Gastrocnemius medialis (tissue), 4 donors: Measurements from ENCODE around the gene USP24. TPM values are rescaled to one million over a fixed set of nuclear protein-coding genes. Genes with fewer than 3 reads are reported as not detected.
"Not testable (repeated sequence)": the region's sequence is repeated elsewhere in the genome, so short reads cannot be mapped to it uniquely, and the experiment has no call there.

Source experiments
- ATAC-seq, 2 donors: fragments of 150-250 bp; one replicate each; pipeline ENCODE4 v1.9.1; 2016
- DNase-seq, 2 donors: peaks; one replicate each; pipeline ENCODE4 v3.0.0-alpha.2; 2019
- H3K27ac ChIP-seq, 4 donors: fragments of 200-600 bp; sonication (generic); 1 replicate in 1 of 4; 2 replicates in 3 of 4; pipeline ENCODE4 v1.5.1; 2016 to 2018; ENCODE audit warnings: mild to moderate bottlenecking in 2 of 4, moderate library complexity in 1 of 4
- H3K27me3 ChIP-seq, 3 donors: fragments of 200-600 bp; sonication (generic) in 2 of 3; 1 replicate in 1 of 3; 2 replicates in 2 of 3; pipeline versions ENCODE4 v1.5.1 to v1.6.0; 2016 to 2019; ENCODE audit warnings: mild to moderate bottlenecking in 1 of 3, moderate library complexity in 1 of 3
- H3K36me3 ChIP-seq, 2 donors: fragments of 200-600 bp; sonication (generic) in 1 of 2; one replicate each; pipeline ENCODE4 v1.5.1; 2017 to 2018
- H3K4me1 ChIP-seq, 2 donors: fragments of 200-600 bp; sonication (generic) in 1 of 2; one replicate each; pipeline ENCODE4 v1.5.1; 2016 to 2017; ENCODE audit warnings: mild to moderate bottlenecking in 2 of 2
- H3K4me3 ChIP-seq, 4 donors: fragments of 200-600 bp; sonication (generic) in 3 of 4; 1 replicate in 1 of 4; 2 replicates in 3 of 4; pipeline ENCODE4 v1.5.1; 2016 to 2019; ENCODE audit warnings: mild to moderate bottlenecking in 2 of 4
- H3K9me3 ChIP-seq, 3 donors: fragments of 200-600 bp; sonication (generic) in 2 of 3; 1 replicate in 1 of 3; 2 replicates in 2 of 3; pipeline ENCODE4 v1.5.1; 2016 to 2019
- CTCF ChIP-seq, 5 experiments: fragments of 450-650 bp in 3 of 5; fragments of 200-600 bp in 2 of 5; sonication (generic) in 2 of 5; IDR thresholded peaks in 4 of 5; conservative IDR thresholded peaks in 1 of 5; 1 replicate in 4 of 5; 2 replicates in 1 of 5; pipeline ENCODE4 v1.5.1; 2016 to 2019; ENCODE audit warnings: antibody characterized with exemption in 5 of 5, mild to moderate bottlenecking in 3 of 5, moderate library complexity in 3 of 5
- POLR2A ChIP-seq, 2 donors: fragments of 450-650 bp; IDR thresholded peaks; one replicate each; pipeline ENCODE4 v1.6.1; 2017; ENCODE audit warnings: antibody characterized with exemption in 2 of 2, mild to moderate bottlenecking in 2 of 2, moderate library complexity in 2 of 2
- in situ Hi-C, 4 donors: fragments of 200-750 bp; cut with MboI; loops; one replicate each; pipeline versions ENCODE4 v1.15.0 to v1.8.0; 2017; ENCODE audit warnings: low sequenced_read_pairs in 4 of 4
- intact Hi-C: fragments of 100-400 bp; cut with DNase I; formaldehyde crosslinking; loops from one replicate; pipeline ENCODE4 v1.15.1; 2023; ENCODE audit warnings: low total_unique reads
- total RNA-seq, 4 donors: library from RNA; depleted of rRNA; stranded (reverse); fragments of >200 nt; gene quantifications; one replicate each; pipeline versions ENCODE4 v1.1.0 to v1.2.3, GENCODE V29; 2016

USP24 gene
- total RNA-seq, 4 donors from 2014 or later: 77.3 to 102 (median 90.8) TPM

GRCh38 chr1:55209247-55209646, 5.9 kb downstream of the USP24 start:
- Histone ChIP-seq H3K9me3 (no peaks in the 10 kb centered on the region), H3K4me3 (no peak overlapping the region), H3K27ac (peak overlapping the region; percentile 97 to 100 (median 99)), H3K36me3 (no peaks in the 10 kb centered on the region), H3K27me3 (no peaks in the 10 kb centered on the region), H3K4me1 (peaks cover 62 to 87% of the 10 kb centered on the region in 2 donors)
- ATAC-seq (peak; percentile 29 to 40), DNase-seq (no peak)
- TF ChIP-seq CTCF (IDR thresholded peaks at IDR 0.05 in 4 of 5, conservative IDR thresholded peaks at IDR 0.05 in 1 of 5) (no peak), POLR2A (IDR thresholded peaks at IDR 0.05) (no peak)
- intact Hi-C loops: no loop called here
- in situ Hi-C loops: no loop called here

GRCh38 chr1:55206210-55206609, 9.0 kb downstream of the USP24 start:
- DNase-seq (no peak), ATAC-seq (peak in 1 of 2 donors; percentile 25)
- no peak overlapping the region for H3K4me3 ChIP-seq
- H3K9me3 ChIP-seq: no peaks in the 10 kb centered on the region
- no peaks in the 10 kb centered on the region for H3K27me3 ChIP-seq
- TF ChIP-seq POLR2A (IDR thresholded peaks at IDR 0.05) (no peak), CTCF (IDR thresholded peaks at IDR 0.05 in 4 of 5, conservative IDR thresholded peaks at IDR 0.05 in 1 of 5) (no peak)
- intact Hi-C loops (no loop called here), in situ Hi-C loops (no loop called here)
- peak overlapping the region; percentile 58 to 99 (median 78) for H3K27ac ChIP-seq
- H3K36me3 ChIP-seq: no peaks in the 10 kb centered on the region
- peaks cover 68 to 79% of the 10 kb centered on the region in 2 donors for H3K4me1 ChIP-seq

GRCh38 chr1:55204997-55205396, 10.2 kb downstream of the USP24 start:
- Histone ChIP-seq H3K36me3 (no peaks in the 10 kb centered on the region), H3K27ac (peak overlapping the region; percentile 58 to 99 (median 77)), H3K4me3 (peak overlapping the region in 1 of 4 donors; percentile 0), H3K27me3 (no peaks in the 10 kb centered on the region), H3K4me1 (peaks cover 67 to 70% of the 10 kb centered on the region in 2 donors), H3K9me3 (no peaks in the 10 kb centered on the region)
- ATAC-seq: peak in 1 of 2 donors; percentile 75
- intact Hi-C loops: no loop called here
- TF ChIP-seq POLR2A (IDR thresholded peaks at IDR 0.05) (no peak), CTCF (IDR thresholded peaks at IDR 0.05 in 4 of 5, conservative IDR thresholded peaks at IDR 0.05 in 1 of 5) (no peak)
- no peak for DNase-seq
- in situ Hi-C loops: no loop called here

GRCh38 chr1:55203064-55203463, 12.1 kb downstream of the USP24 start:
- Histone ChIP-seq H3K27ac (peak overlapping the region; percentile 58 to 99 (median 77)), H3K9me3 (no peaks in the 10 kb centered on the region), H3K27me3 (no peaks in the 10 kb centered on the region), H3K4me3 (no peak overlapping the region), H3K4me1 (peaks cover 55 to 62% of the 10 kb centered on the region in 2 donors), H3K36me3 (no peaks in the 10 kb centered on the region)
- in situ Hi-C loops: no loop called here
- ATAC-seq (no peak), DNase-seq (no peak)
- TF ChIP-seq POLR2A (IDR thresholded peaks at IDR 0.05) (no peak), CTCF (IDR thresholded peaks at IDR 0.05 in 4 of 5, conservative IDR thresholded peaks at IDR 0.05 in 1 of 5) (no peak)
- intact Hi-C loops: no loop called here

GRCh38 chr1:55200667-55201066, 14.5 kb downstream of the USP24 start:
- H3K4me3 ChIP-seq: no peak overlapping the region
- intact Hi-C loops (no loop called here), in situ Hi-C loops (no loop called here)
- no peaks in the 10 kb centered on the region for H3K27me3 ChIP-seq
- peak overlapping the region; percentile 58 to 99 (median 77) for H3K27ac ChIP-seq
- ATAC-seq (no peak), DNase-seq (no peak)
- no peaks in the 10 kb centered on the region for H3K9me3 ChIP-seq
- H3K4me1 ChIP-seq: peaks cover 54 to 71% of the 10 kb centered on the region in 2 donors
- H3K36me3 ChIP-seq: no peaks in the 10 kb centered on the region
- TF ChIP-seq CTCF (IDR thresholded peaks at IDR 0.05 in 4 of 5, conservative IDR thresholded peaks at IDR 0.05 in 1 of 5) (no peak), POLR2A (IDR thresholded peaks at IDR 0.05) (no peak)

GRCh38 chr1:55199735-55200134, 15.4 kb downstream of the USP24 start:
- H3K4me1 ChIP-seq: peaks cover 54 to 71% of the 10 kb centered on the region in 2 donors
- H3K4me3 ChIP-seq, in situ Hi-C loops, ATAC-seq, H3K27me3 ChIP-seq, H3K9me3 ChIP-seq, intact Hi-C loops, H3K36me3 ChIP-seq, DNase-seq: not testable (repeated sequence)
- H3K27ac ChIP-seq: peak overlapping the region; percentile 58 to 99 (median 77)
